CD8-positive, alpha-beta memory T cell (primary cell): ENCODE results near the gene SFXN3. TPM values are rescaled to one million over a fixed set of nuclear protein-coding genes. Genes with fewer than 3 reads are reported as not detected.

Experiments
- CTCF ChIA-PET: fragments of 350-600 bp; sonication (Branson Sonifier 250); formaldehyde crosslinking; loops from one replicate; lab custom pipeline; 2021; ENCODE audit warnings: antibody characterized with exemption; lab: Charles Lee
- POLR2A ChIA-PET: fragments of 350-600 bp; sonication (Branson Sonifier 250); formaldehyde crosslinking; loops from one replicate; lab custom pipeline; 2021; ENCODE audit warnings: antibody characterized with exemption; lab: Charles Lee
- DNase-seq, 5 donors: peaks; one replicate each; pipeline versions ENCODE4 v3.0.0 to v3.0.0-alpha.2; 2020 to 2022; ENCODE audit warnings: mixed read lengths in 1 of 5
- H3K27ac ChIP-seq: one replicate; pipeline ENCODE4 v1.7.0; 2013; ENCODE audit warnings: low read depth, mild to moderate bottlenecking, low read length, moderate library complexity
- H3K27me3 ChIP-seq: 2 replicates; pipeline ENCODE4 v1.7.0; 2013; ENCODE audit warnings: low read length, mild to moderate bottlenecking; ENCODE audit not compliant: insufficient read depth, poor library complexity, severe bottlenecking
- H3K36me3 ChIP-seq: 2 replicates; pipeline ENCODE4 v1.7.0; 2013; ENCODE audit warnings: mild to moderate bottlenecking, low read length, moderate library complexity; ENCODE audit not compliant: insufficient read depth
- H3K4me1 ChIP-seq: 2 replicates; pipeline ENCODE4 v1.7.0; 2013; ENCODE audit warnings: mild to moderate bottlenecking, low read length, moderate library complexity; ENCODE audit not compliant: insufficient read depth
- H3K4me3 ChIP-seq: 2 replicates; pipeline ENCODE4 v1.7.0; 2013; ENCODE audit warnings: mild to moderate bottlenecking, low read length
- H3K9me3 ChIP-seq: 2 replicates; pipeline ENCODE4 v1.7.0; 2013; ENCODE audit warnings: mild to moderate bottlenecking, low read length
- H3K27ac Mint-ChIP-seq, 8 donors: one replicate each; pipeline ENCODE4 v1.8.0; 2020 to 2021; ENCODE audit warnings: mixed read lengths in 8 of 8, mild to moderate bottlenecking in 6 of 8, inconsistent platforms in 3 of 8, moderate library complexity in 3 of 8
- H3K27me3 Mint-ChIP-seq, 2 donors: one replicate each; pipeline ENCODE4 v1.8.0; 2020 to 2021; ENCODE audit warnings: mixed read lengths in 2 of 2, mild to moderate bottlenecking in 1 of 2, moderate library complexity in 1 of 2
- H3K36me3 Mint-ChIP-seq, 3 donors: one replicate each; pipeline ENCODE4 v1.8.0; 2020 to 2021; ENCODE audit warnings: mixed read lengths in 3 of 3, inconsistent platforms in 1 of 3, mild to moderate bottlenecking in 1 of 3
- H3K4me1 Mint-ChIP-seq, 3 donors: one replicate each; pipeline ENCODE4 v1.8.0; 2020 to 2021; ENCODE audit warnings: mixed read lengths in 3 of 3, inconsistent platforms in 1 of 3, mild to moderate bottlenecking in 1 of 3
- H3K4me3 Mint-ChIP-seq, 7 donors: one replicate each; pipeline ENCODE4 v1.8.0; 2020 to 2021; ENCODE audit warnings: mixed read lengths in 7 of 7, mild to moderate bottlenecking in 6 of 7, moderate library complexity in 4 of 7, inconsistent platforms in 2 of 7
- H3K9me3 Mint-ChIP-seq, 5 donors: one replicate each; pipeline ENCODE4 v1.8.0; 2020 to 2022; ENCODE audit warnings: mixed read lengths in 5 of 5, mild to moderate bottlenecking in 3 of 5, moderate library complexity in 2 of 5, inconsistent platforms in 1 of 5
- polyA plus RNA-seq: library from polyadenylated mRNA; unstranded; fragments of 300-500 nt; fragmentation: Illumina TruSeq; gene quantifications from one replicate; pipeline ENCODE4 v1.2.3, GENCODE V29; 2021
- total RNA-seq, 2 experiments: library from RNA; stranded (reverse); gene quantifications; one replicate each; pipeline ENCODE4 v1.2.3, GENCODE V29; 2021

The SFXN3 gene
- total and polyA plus RNA-seq, 3 experiments from 2014 or later: 17.6 to 26.5 (median 25.2) TPM

- Mint-ChIP-seq H3K36me3 (peaks cover 0 to 3% (median 0%) of the 10 kb centered on the region in 3 donors), H3K27ac (no peak overlapping the region), H3K9me3 (no peaks in the 10 kb centered on the region), H3K27me3 (peaks cover 34 to 52% of the 10 kb centered on the region in 2 donors), H3K4me1 (peaks cover 25 to 34% (median 33%) of the 10 kb centered on the region in 3 donors), H3K4me3 (no peak overlapping the region)
- H3K4me3 ChIP-seq: no peak overlapping the region
- H3K4me1 ChIP-seq: peaks cover 23% of the 10 kb centered on the region
- DNase-seq: no peak
- H3K9me3 ChIP-seq: no peaks in the 10 kb centered on the region
- H3K27ac ChIP-seq: no peak overlapping the region
- H3K36me3 ChIP-seq: no peaks in the 10 kb centered on the region
- peaks cover 25% of the 10 kb centered on the region for H3K27me3 ChIP-seq
- POLR2A ChIA-PET: no interaction called here
- CTCF ChIA-PET: interaction anchor here (1.0 to 1.5 kb wide), 5 partner anchors 9 to 49 kb away, joined by 3 to 6 read pairs (median 3); partner anchors contain the start of genes LZTS2, PDZD7 and SFXN3
Observed at GRCh38 chr10:101047268-101047667, 16.2 kb downstream of the SFXN3 start.

GRCh38 chr10:101047961-101048892, 17.2 kb downstream of the SFXN3 start:
- peaks cover 15 to 25% (median 23%) of the 10 kb centered on the region in 3 donors for H3K4me1 Mint-ChIP-seq

GRCh38 chr10:101050208-101051069, 19.4 kb downstream of the SFXN3 start:
- H3K4me3 Mint-ChIP-seq: peak overlapping the region in 5 of 7 donors; percentile 9 to 62 (median 36)
- Histone ChIP-seq H3K4me1 (peaks cover 13% of the 10 kb centered on the region), H3K27ac (no peak overlapping the region), H3K9me3 (no peaks in the 10 kb centered on the region), H3K36me3 (no peaks in the 10 kb centered on the region), H3K27me3 (peaks cover 25% of the 10 kb centered on the region), H3K4me3 (no peak overlapping the region)
- CTCF ChIA-PET: interaction anchor here (0.8 to 6.0 kb wide), 17 partner anchors 10 to 154 kb away, joined by 3 to 83 read pairs (median 6); partner anchors contain the start of genes KAZALD1, MRPL43 and TWNK
- peaks cover 36 to 52% of the 10 kb centered on the region in 2 donors for H3K27me3 Mint-ChIP-seq
- peaks cover 12 to 21% (median 19%) of the 10 kb centered on the region in 3 donors for H3K4me1 Mint-ChIP-seq
- DNase-seq: peak; percentile 70 to 82 (median 76)
- no peaks in the 10 kb centered on the region for H3K36me3 Mint-ChIP-seq
- POLR2A ChIA-PET: interaction anchor here (1.0 to 1.1 kb wide), 4 partner anchors 9 to 53 kb away, joined by 3 to 4 read pairs (median 3); no protein-coding TSS in a partner anchor
- H3K9me3 Mint-ChIP-seq: no peaks in the 10 kb centered on the region
- peak overlapping the region in 1 of 8 donors; percentile 5 for H3K27ac Mint-ChIP-seq

More at GRCh38 chr10:101047961-101048892, 17.2 kb downstream of the SFXN3 start:
- POLR2A ChIA-PET: no interaction called here
- no peak for DNase-seq
- CTCF ChIA-PET: interaction anchor here (1.0 to 6.0 kb wide), 6 partner anchors 8 to 50 kb away, joined by 3 to 83 read pairs (median 4); partner anchors contain the start of genes KAZALD1, LZTS2, PDZD7 and SFXN3
- Histone ChIP-seq H3K27ac (no peak overlapping the region), H3K27me3 (peaks cover 25% of the 10 kb centered on the region), H3K9me3 (no peaks in the 10 kb centered on the region), H3K4me3 (no peak overlapping the region), H3K4me1 (peaks cover 17% of the 10 kb centered on the region), H3K36me3 (no peaks in the 10 kb centered on the region)
- Mint-ChIP-seq H3K9me3 (no peaks in the 10 kb centered on the region), H3K27me3 (peaks cover 34 to 52% of the 10 kb centered on the region in 2 donors), H3K27ac (no peak overlapping the region), H3K36me3 (no peaks in the 10 kb centered on the region), H3K4me3 (no peak overlapping the region)

GRCh38 chr10:101052285-101052684, 21.3 kb downstream of the SFXN3 start:
- ChIA-PET POLR2A (interaction anchor here (0.6 to 0.8 kb wide), 2 partner anchors 21 to 845 kb away, joined by 3 to 5 read pairs; partner anchors contain the start of genes PDZD7 and SFXN3), CTCF (interaction anchor here (1.1 to 6.0 kb wide), 6 partner anchors 9 to 109 kb away, joined by 3 to 83 read pairs (median 10); partner anchors contain the start of gene KAZALD1)
- Histone ChIP-seq H3K4me3 (no peak overlapping the region), H3K27me3 (peaks cover 25% of the 10 kb centered on the region), H3K9me3 (no peaks in the 10 kb centered on the region), H3K4me1 (peaks cover 13% of the 10 kb centered on the region), H3K36me3 (no peaks in the 10 kb centered on the region), H3K27ac (no peak overlapping the region)
- no peak overlapping the region for H3K4me3 Mint-ChIP-seq
- peaks cover 12 to 21% (median 19%) of the 10 kb centered on the region in 3 donors for H3K4me1 Mint-ChIP-seq
- peaks cover 0 to 1% (median 0%) of the 10 kb centered on the region in 3 donors for H3K36me3 Mint-ChIP-seq
- H3K27ac Mint-ChIP-seq: no peak overlapping the region
- peaks cover 30 to 40% of the 10 kb centered on the region in 2 donors for H3K27me3 Mint-ChIP-seq
- no peak for DNase-seq
- H3K9me3 Mint-ChIP-seq: no peaks in the 10 kb centered on the region

GRCh38 chr10:101053516-101053915, 22.5 kb downstream of the SFXN3 start:
- ChIA-PET CTCF (interaction anchor here (0.8 to 19.6 kb wide), 5 partner anchors 8 to 89 kb away, joined by 3 to 258 read pairs (median 3); partner anchors contain the start of gene KAZALD1), POLR2A (no interaction called here)
- DNase-seq: no peak
- peaks cover 9 to 18% (median 16%) of the 10 kb centered on the region in 3 donors for H3K4me1 Mint-ChIP-seq
- H3K9me3 Mint-ChIP-seq: no peaks in the 10 kb centered on the region
- H3K36me3 Mint-ChIP-seq: peaks cover 0 to 1% (median 0%) of the 10 kb centered on the region in 3 donors
- Histone ChIP-seq H3K27me3 (peaks cover 24% of the 10 kb centered on the region), H3K4me3 (no peak overlapping the region), H3K27ac (no peak overlapping the region), H3K36me3 (no peaks in the 10 kb centered on the region), H3K4me1 (peaks cover 13% of the 10 kb centered on the region), H3K9me3 (no peaks in the 10 kb centered on the region)
- no peak overlapping the region for H3K4me3 Mint-ChIP-seq
- peaks cover 27 to 28% of the 10 kb centered on the region in 2 donors for H3K27me3 Mint-ChIP-seq
- H3K27ac Mint-ChIP-seq: no peak overlapping the region

GRCh38 chr10:101054351-101054750, 23.3 kb downstream of the SFXN3 start:
- Mint-ChIP-seq H3K27me3 (peaks cover 19% of the 10 kb centered on the region in 2 donors), H3K36me3 (peaks cover 0 to 1% (median 0%) of the 10 kb centered on the region in 3 donors)

GRCh38 chr10:101054876-101055275, 23.8 kb downstream of the SFXN3 start:
- Mint-ChIP-seq H3K4me1 (peaks cover 8 to 14% (median 13%) of the 10 kb centered on the region in 3 donors), H3K4me3 (peak overlapping the region in 1 of 7 donors; percentile 2), H3K9me3 (no peaks in the 10 kb centered on the region), H3K36me3 (peaks cover 0 to 1% (median 0%) of the 10 kb centered on the region in 3 donors), H3K27ac (no peak overlapping the region), H3K27me3 (peaks cover 14 to 17% of the 10 kb centered on the region in 2 donors)
- Histone ChIP-seq H3K4me1 (peaks cover 11% of the 10 kb centered on the region), H3K27ac (no peak overlapping the region), H3K4me3 (no peak overlapping the region), H3K9me3 (no peaks in the 10 kb centered on the region), H3K27me3 (peaks cover 11% of the 10 kb centered on the region), H3K36me3 (no peaks in the 10 kb centered on the region)
- ChIA-PET POLR2A (no interaction called here), CTCF (interaction anchor here (1.3 to 19.6 kb wide), 2 partner anchors 12 to 16 kb away, joined by 8 to 258 read pairs; no protein-coding TSS in a partner anchor)
- DNase-seq: no peak

More at GRCh38 chr10:101054351-101054750, 23.3 kb downstream of the SFXN3 start:
- Histone ChIP-seq H3K4me1 (peaks cover 13% of the 10 kb centered on the region), H3K27ac (no peak overlapping the region), H3K27me3 (peaks cover 16% of the 10 kb centered on the region), H3K9me3 (no peaks in the 10 kb centered on the region), H3K36me3 (no peaks in the 10 kb centered on the region), H3K4me3 (no peak overlapping the region)
- no peaks in the 10 kb centered on the region for H3K9me3 Mint-ChIP-seq
- ChIA-PET CTCF (interaction anchor here (1.3 to 19.6 kb wide), 3 partner anchors 7 to 16 kb away, joined by 3 to 258 read pairs (median 83); partner anchors contain the start of gene KAZALD1), POLR2A (interaction anchor here (0.6 kb wide), 1 partner anchor 11 kb away, joined by 3 read pairs; no protein-coding TSS in a partner anchor)
- no peak overlapping the region for H3K4me3 Mint-ChIP-seq
- H3K27ac Mint-ChIP-seq: no peak overlapping the region
- H3K4me1 Mint-ChIP-seq: peaks cover 8 to 15% (median 13%) of the 10 kb centered on the region in 3 donors
- no peak for DNase-seq
